ENCODE data around the gene LMO1. TPM values are rescaled to one million over a fixed set of nuclear protein-coding genes. Genes with fewer than 3 reads are reported as not detected.

Gene LMO1
- total RNA-seq, 1 donor from 2014 or later: 1.8 TPM

GRCh38 chr11:8213376-8213775 lies 50.3 kb downstream of the LMO1 start:
- H3K27ac Mint-ChIP-seq (ENCODE audit: unreplicated experiment): no peak overlapping the region
- no peaks in the 10 kb centered on the region for H3K27me3 Mint-ChIP-seq (ENCODE audit: low read depth)
- no peaks in the 10 kb centered on the region for H3K36me3 Mint-ChIP-seq (ENCODE audit: low read depth)
- H3K4me3 Mint-ChIP-seq: no peak overlapping the region
- TF ChIP-seq CTCF (conservative IDR thresholded peaks at IDR 0.05): no peak
- no peaks in the 10 kb centered on the region for H3K9me3 Mint-ChIP-seq
- H3K4me1 Mint-ChIP-seq: no peaks in the 10 kb centered on the region
- DNase-seq (ENCODE audit: low read depth, low spot score): no peak

- no peaks in the 10 kb centered on the region for H3K9me3 Mint-ChIP-seq
- TF ChIP-seq CTCF (conservative IDR thresholded peaks at IDR 0.05): peak; percentile 51
- H3K27me3 Mint-ChIP-seq (ENCODE audit: low read depth): peaks cover 7% of the 10 kb centered on the region
- no peak overlapping the region for H3K27ac Mint-ChIP-seq (ENCODE audit: unreplicated experiment)
- no peak for DNase-seq (ENCODE audit: low read depth, low spot score)
- peaks cover 23% of the 10 kb centered on the region for H3K4me1 Mint-ChIP-seq
- no peaks in the 10 kb centered on the region for H3K36me3 Mint-ChIP-seq (ENCODE audit: low read depth)
- no peak overlapping the region for H3K4me3 Mint-ChIP-seq
Measured at GRCh38 chr11:8209208-8209807, 54.4 kb downstream of the LMO1 start.

GRCh38 chr11:8207080-8208000 lies 56.3 kb downstream of the LMO1 start:
- TF ChIP-seq CTCF (conservative IDR thresholded peaks at IDR 0.05): no peak
- peak overlapping the region; percentile 17 for H3K4me3 Mint-ChIP-seq
- peaks cover 7% of the 10 kb centered on the region for H3K27me3 Mint-ChIP-seq (ENCODE audit: low read depth)
- H3K4me1 Mint-ChIP-seq: peaks cover 23% of the 10 kb centered on the region
- no peaks in the 10 kb centered on the region for H3K9me3 Mint-ChIP-seq
- H3K27ac Mint-ChIP-seq (ENCODE audit: unreplicated experiment): peak overlapping the region; percentile 79
- DNase-seq (ENCODE audit: low read depth, low spot score): no peak
- H3K36me3 Mint-ChIP-seq (ENCODE audit: low read depth): no peaks in the 10 kb centered on the region

GRCh38 chr11:8206251-8207079 lies 57.2 kb downstream of the LMO1 start:
- Mint-ChIP-seq H3K9me3 (no peaks in the 10 kb centered on the region), H3K27me3 (ENCODE audit: low read depth) (peaks cover 7% of the 10 kb centered on the region), H3K4me3 (peak overlapping the region; percentile 17), H3K36me3 (ENCODE audit: low read depth) (no peaks in the 10 kb centered on the region), H3K27ac (ENCODE audit: unreplicated experiment) (peak overlapping the region; percentile 79), H3K4me1 (peaks cover 23% of the 10 kb centered on the region)
- no peak for TF ChIP-seq CTCF (conservative IDR thresholded peaks at IDR 0.05)
- DNase-seq (ENCODE audit: low read depth, low spot score): no peak

- Mint-ChIP-seq H3K9me3 (no peaks in the 10 kb centered on the region), H3K36me3 (ENCODE audit: low read depth) (no peaks in the 10 kb centered on the region), H3K4me1 (peaks cover 23% of the 10 kb centered on the region), H3K4me3 (no peak overlapping the region), H3K27ac (ENCODE audit: unreplicated experiment) (no peak overlapping the region), H3K27me3 (ENCODE audit: low read depth) (peaks cover 7% of the 10 kb centered on the region)
- no peak for TF ChIP-seq CTCF (conservative IDR thresholded peaks at IDR 0.05)
- no peak for DNase-seq (ENCODE audit: low read depth, low spot score)
Measured at GRCh38 chr11:8205566-8205965, 58.1 kb downstream of the LMO1 start.

All from neural crest cell (in vitro differentiated cells).